IPS-18a (cell line): ENCODE data around the gene UBE2QL1.

Experiments
- H3K27ac ChIP-seq: one replicate; pipeline ENCODE4 v1.5.1; 2013; ENCODE audit warnings: low read length
- H3K27me3 ChIP-seq: one replicate; pipeline ENCODE4 v1.6.1; 2013; ENCODE audit warnings: mild to moderate bottlenecking, low read length; ENCODE audit not compliant: control insufficient read depth, insufficient read depth
- H3K36me3 ChIP-seq: one replicate; pipeline ENCODE4 v1.6.1; 2013; ENCODE audit warnings: low read depth, low read length; ENCODE audit not compliant: control insufficient read depth
- H3K4me1 ChIP-seq: one replicate; pipeline ENCODE4 v1.6.1; 2013; ENCODE audit warnings: low read depth, low read length; ENCODE audit not compliant: control insufficient read depth
- H3K4me3 ChIP-seq: one replicate; pipeline ENCODE4 v1.5.1; 2013; ENCODE audit warnings: low read length
- H3K9ac ChIP-seq: one replicate; pipeline ENCODE4 v1.6.1; 2013; ENCODE audit warnings: mild to moderate bottlenecking, low read length, moderate library complexity
- H3K9me3 ChIP-seq: one replicate; pipeline ENCODE4 v1.6.1; 2013; ENCODE audit warnings: low read depth, low read length; ENCODE audit not compliant: control insufficient read depth

The UBE2QL1 gene

DNA sequence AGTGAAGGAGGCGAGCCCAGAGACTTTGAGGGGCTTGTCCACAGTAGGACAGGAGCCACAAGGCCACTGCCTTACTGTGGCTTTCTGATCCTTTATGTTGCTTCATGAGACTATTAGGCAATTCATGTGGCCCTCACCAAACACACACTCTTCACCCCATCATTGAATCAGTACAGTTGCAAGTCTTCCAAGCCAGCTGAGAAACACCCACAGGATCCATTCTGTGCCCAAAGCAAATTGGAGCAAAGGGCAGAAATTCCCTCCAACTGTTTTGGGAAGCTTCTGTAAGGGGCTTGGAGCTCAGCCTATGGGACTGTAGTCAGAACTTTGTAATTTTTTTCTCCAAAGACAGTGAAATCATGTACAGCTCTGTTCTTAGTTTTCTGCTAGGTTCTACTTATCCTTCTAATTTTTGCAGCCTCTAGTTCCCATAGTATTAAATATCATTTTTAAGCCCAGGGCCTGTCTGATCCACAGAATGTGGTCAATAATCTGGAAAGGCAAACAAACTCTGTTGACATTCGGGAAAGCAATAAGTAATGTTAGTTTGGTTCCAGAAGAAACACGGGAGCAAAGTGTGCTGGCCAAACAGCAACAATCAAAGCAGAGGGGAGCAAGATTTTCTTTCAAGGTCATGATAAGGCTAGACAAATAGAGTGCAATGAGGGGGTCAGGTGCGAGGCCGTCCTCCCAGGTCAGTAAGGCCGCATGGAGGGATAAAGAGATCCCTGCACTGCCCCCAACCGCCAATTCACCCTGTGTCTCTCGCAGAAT lies 47.0 kb downstream of the UBE2QL1 start:
- Histone ChIP-seq H3K4me3 (no peak overlapping the region), H3K9ac (no peak overlapping the region), H3K27ac (no peak overlapping the region), H3K4me1 (peaks cover 14% of the 10 kb centered on the region), H3K9me3 (no peaks in the 10 kb centered on the region), H3K27me3 (peaks cover 35% of the 10 kb centered on the region), H3K36me3 (no peaks in the 10 kb centered on the region)

DNA sequence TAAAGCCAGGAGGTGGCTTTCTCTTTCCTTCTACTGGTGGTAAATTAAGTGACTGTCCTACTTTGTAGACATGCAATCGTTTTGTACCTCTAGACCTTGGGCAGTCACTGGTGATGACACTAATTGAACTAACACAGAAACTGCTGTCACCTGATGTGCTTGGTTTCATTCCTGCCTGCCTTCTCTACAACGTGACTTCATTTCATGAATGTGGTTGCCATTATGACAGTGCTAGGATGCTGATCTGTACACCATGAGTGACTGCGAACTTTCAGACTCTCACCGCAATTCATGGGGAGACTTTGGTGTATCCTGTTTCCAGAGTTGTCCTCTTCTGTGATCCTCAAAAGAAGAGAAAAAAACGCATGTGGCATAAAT lies 47.5 kb downstream of the UBE2QL1 start:
- Histone ChIP-seq H3K9ac (no peak overlapping the region), H3K27me3 (peaks cover 29% of the 10 kb centered on the region), H3K4me3 (no peak overlapping the region), H3K4me1 (peaks cover 10% of the 10 kb centered on the region), H3K27ac (no peak overlapping the region), H3K9me3 (no peaks in the 10 kb centered on the region), H3K36me3 (no peaks in the 10 kb centered on the region)

DNA sequence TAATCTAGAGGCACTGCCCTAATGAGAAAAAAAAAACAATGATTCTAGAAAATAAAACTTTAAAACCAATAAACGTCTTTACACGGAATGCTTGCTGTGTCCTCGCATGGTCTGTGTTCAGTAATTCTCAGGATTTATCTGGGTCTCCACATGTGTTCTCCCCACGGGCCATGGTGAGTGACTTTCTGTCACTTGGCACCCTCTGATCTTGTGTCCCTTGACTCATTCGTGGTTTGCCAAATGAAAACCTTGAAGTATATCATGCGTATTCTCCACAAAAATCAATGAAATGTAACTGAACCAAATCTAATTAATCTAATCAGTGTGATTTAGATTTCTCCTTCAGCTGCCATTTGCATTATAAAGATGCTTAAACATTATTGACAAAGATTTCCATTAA lies 48.0 kb downstream of the UBE2QL1 start:
- no peak overlapping the region for H3K27ac ChIP-seq
- H3K27me3 ChIP-seq = peaks cover 25% of the 10 kb centered on the region
- no peak overlapping the region for H3K9ac ChIP-seq
- H3K4me1 ChIP-seq = peaks cover 5% of the 10 kb centered on the region
- H3K9me3 ChIP-seq = no peaks in the 10 kb centered on the region
- no peak overlapping the region for H3K4me3 ChIP-seq
- no peaks in the 10 kb centered on the region for H3K36me3 ChIP-seq

DNA sequence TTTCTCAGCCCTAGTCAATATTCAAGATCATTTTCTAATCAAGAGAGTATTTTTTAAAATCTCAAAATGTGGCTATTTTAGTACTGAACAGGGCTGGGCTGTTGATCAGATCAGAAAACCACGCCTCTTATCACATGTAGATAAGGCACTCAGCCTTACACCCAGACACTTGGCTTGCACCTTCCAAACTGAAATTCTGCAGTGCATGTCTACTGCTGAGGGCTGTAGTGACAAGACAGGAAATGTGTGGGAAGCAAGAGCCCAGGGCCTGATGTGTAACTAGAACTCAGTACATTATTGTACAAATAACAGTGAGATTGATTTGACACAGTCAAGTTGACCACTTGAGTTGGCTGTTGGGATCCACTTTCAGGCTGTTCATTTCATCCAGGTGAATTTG lies 48.6 kb downstream of the UBE2QL1 start:
- Histone ChIP-seq H3K4me1 (no peaks in the 10 kb centered on the region), H3K27me3 (peaks cover 18% of the 10 kb centered on the region), H3K9me3 (no peaks in the 10 kb centered on the region), H3K27ac (no peak overlapping the region), H3K9ac (no peak overlapping the region), H3K4me3 (no peak overlapping the region), H3K36me3 (no peaks in the 10 kb centered on the region)

DNA sequence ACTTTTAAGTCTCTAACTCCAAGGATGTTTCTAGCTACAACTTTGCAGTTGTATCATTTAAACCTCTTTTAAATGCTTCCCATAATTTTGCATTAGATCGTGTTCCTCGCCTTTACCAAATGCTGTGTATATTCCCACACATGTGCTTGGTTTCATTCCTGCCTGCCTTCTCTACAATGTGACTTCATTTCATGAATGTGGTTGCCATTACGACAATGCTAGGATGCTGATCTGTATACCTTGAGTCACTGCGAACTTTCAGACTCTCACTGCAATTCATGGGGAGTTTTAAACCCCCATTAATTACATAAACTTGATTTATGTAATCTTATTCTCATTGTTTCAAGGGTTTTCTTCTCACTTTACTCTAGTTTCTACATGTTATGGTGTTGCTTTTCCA lies 50.3 kb downstream of the UBE2QL1 start:
- peaks cover 1% of the 10 kb centered on the region for H3K27me3 ChIP-seq
- H3K36me3 ChIP-seq = no peaks in the 10 kb centered on the region
- H3K4me1 ChIP-seq = no peaks in the 10 kb centered on the region
- no peak overlapping the region for H3K4me3 ChIP-seq
- no peaks in the 10 kb centered on the region for H3K9me3 ChIP-seq
- no peak overlapping the region for H3K9ac ChIP-seq
- H3K27ac ChIP-seq = no peak overlapping the region

DNA sequence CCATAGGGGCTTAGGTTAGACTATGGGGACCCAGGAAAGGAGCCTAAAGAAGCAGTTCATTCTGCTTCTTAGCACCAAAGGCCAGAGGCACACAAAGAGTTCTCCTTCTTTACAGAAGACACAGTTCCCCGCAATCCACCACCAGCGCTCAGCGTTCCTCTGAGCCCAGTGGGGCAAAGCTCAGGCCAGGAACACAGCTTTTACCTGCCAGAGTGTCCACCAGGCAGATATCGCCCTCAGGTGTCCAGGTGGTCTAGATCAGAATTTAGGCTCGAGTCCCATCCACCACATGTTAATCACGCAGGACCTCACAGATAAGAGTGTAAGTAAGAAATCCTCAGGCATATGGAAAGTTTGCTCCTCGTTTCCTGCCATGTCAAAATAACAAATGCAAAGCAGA lies 53.0 kb downstream of the UBE2QL1 start:
- H3K27ac ChIP-seq = no peak overlapping the region
- H3K4me3 ChIP-seq = no peak overlapping the region
- no peaks in the 10 kb centered on the region for H3K4me1 ChIP-seq
- H3K36me3 ChIP-seq = no peaks in the 10 kb centered on the region
- no peaks in the 10 kb centered on the region for H3K9me3 ChIP-seq
- no peak overlapping the region for H3K9ac ChIP-seq
- H3K27me3 ChIP-seq = no peaks in the 10 kb centered on the region

DNA sequence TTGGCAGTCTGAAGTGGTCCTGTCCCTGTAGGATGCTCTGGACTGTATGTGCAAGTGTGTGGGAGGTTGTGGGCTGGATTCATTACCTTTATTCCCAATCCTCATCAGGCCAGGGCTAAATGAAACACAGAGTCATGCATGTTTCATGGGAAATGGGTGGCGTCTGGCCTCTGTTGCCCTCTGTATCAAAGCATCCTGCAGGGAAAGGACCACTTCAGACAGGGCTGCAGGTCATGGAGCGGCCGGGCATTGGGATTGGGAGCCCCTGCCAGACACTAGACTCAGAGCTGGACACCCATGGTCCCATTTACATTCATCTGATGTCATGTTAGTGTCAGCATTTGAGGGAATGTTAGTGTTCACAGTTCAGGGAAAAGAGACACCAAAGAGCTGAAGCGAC lies 53.8 kb downstream of the UBE2QL1 start:
- H3K9me3 ChIP-seq = no peaks in the 10 kb centered on the region
- no peaks in the 10 kb centered on the region for H3K4me1 ChIP-seq
- H3K36me3 ChIP-seq = no peaks in the 10 kb centered on the region
- H3K4me3 ChIP-seq = no peak overlapping the region
- H3K9ac ChIP-seq = no peak overlapping the region
- no peak overlapping the region for H3K27ac ChIP-seq
- no peaks in the 10 kb centered on the region for H3K27me3 ChIP-seq

DNA sequence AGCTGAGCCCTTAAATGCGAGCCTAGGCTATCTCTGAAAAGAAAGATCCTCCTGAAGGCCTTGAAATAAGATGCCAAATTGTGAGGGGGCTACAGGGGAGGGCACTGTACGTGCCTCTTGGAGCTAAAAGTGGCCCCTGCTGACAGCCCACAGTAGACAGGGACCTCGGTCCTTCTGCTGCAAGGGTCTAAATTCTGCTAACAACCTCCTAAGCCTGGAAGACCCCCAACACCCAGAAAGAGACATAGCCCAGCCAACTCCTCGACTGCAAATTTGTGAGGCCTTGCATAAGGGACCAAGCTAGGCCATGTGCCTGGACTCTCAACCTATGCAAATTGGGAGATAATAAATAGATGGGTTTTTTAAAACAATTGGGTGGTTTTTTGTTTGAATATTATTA lies 54.7 kb downstream of the UBE2QL1 start:
- no peaks in the 10 kb centered on the region for H3K4me1 ChIP-seq
- no peaks in the 10 kb centered on the region for H3K36me3 ChIP-seq
- H3K4me3 ChIP-seq = no peak overlapping the region
- H3K27me3 ChIP-seq = no peaks in the 10 kb centered on the region
- no peak overlapping the region for H3K27ac ChIP-seq
- H3K9ac ChIP-seq = no peak overlapping the region
- H3K9me3 ChIP-seq = no peaks in the 10 kb centered on the region

DNA sequence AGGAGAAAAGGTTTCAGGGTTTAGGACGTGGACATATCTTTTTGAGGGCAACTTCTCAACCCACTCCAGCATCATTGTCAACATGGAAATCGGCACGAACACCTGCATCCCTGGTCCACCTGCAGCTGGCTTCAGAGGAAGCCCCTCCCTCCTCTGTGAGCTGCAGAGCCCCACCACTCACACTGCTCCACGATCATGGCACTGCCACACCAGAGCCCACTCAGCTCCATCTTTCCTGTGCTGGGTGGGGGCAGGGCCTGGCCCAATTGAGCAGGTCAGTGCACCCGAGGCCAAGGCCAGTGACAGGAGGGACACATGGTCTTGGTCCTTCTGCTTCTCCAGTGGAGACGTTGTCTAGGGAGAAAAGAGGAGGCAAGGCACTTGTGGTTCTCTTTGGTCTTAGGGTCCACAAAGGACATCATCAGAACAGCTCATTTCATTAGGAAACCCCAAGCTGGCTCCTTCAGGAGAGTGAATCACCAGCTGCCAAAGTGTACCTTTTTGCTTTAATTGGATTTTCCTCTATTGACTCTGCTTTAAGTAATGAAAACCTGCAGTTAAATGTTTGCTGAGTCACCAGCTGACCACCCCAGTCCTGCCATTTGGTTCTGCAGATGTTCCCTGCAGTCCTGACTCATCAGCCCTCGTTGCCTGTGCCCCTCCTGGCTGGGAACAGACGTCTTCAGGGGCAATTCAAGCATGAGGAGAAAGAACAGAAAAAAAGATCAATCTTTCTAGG lies 56.2 kb downstream of the UBE2QL1 start:
- H3K27me3 ChIP-seq = no peaks in the 10 kb centered on the region

DNA sequence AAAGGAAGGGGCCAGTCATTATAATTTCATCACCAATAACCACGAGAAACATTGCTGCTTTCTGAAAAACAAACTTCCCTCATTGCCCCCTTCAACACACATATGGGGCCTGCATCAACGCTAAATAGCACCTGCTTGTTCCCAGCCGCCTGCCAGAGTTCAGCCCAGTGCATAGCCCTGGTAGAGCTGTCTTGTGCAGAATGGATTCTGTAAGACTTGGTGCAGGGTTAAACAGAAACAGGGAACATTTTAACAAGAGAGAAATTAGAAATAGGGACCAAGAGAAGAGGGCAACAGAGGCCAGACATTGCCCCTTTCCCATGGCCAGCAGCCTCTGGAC lies 56.7 kb downstream of the UBE2QL1 start:
- H3K9ac ChIP-seq = no peak overlapping the region
- H3K4me3 ChIP-seq = no peak overlapping the region
- H3K27me3 ChIP-seq = no peaks in the 10 kb centered on the region
- no peaks in the 10 kb centered on the region for H3K9me3 ChIP-seq
- no peak overlapping the region for H3K27ac ChIP-seq
- no peaks in the 10 kb centered on the region for H3K4me1 ChIP-seq
- H3K36me3 ChIP-seq = no peaks in the 10 kb centered on the region

More for the DNA sequence above, 56.2 kb downstream of the UBE2QL1 start:
- Histone ChIP-seq H3K27ac (no peak overlapping the region), H3K9me3 (no peaks in the 10 kb centered on the region), H3K36me3 (no peaks in the 10 kb centered on the region), H3K9ac (no peak overlapping the region), H3K4me3 (no peak overlapping the region), H3K4me1 (no peaks in the 10 kb centered on the region)

DNA sequence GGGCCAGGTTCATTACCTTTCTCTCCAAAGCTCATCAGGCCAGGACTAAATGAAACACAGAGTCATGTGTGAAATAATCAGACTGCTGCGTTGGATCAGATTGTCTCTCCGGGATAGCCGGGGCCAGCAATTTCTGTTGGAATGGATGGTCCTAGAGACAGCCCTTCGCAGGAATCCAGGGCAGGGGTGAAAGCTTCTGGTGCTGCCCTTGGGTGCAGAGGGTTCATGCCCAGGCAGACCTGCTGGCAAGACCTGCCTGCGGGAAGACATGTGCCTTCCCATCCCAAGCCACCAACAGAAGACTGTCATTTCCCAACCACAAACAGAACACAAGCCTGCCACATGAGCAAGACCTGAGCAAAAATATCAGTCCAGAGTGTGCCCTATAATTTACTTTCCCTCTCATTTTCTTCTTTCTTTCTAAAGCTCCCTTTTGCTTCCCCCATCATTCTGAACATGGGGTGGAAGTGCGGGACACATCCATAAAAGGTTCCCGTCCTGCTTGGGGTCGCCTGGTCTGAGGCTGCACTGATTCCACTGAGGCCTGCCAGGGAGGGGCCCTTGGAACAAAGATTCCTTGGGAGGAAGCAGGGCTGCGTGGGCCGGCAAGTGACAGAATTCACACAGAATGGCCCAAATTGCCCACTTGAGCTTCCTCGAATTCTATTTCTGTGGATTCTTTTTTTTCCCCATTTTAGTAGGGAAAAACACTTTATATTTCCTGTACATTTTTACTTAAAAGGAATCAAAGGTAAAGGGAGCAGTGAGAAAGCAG lies 57.3 kb downstream of the UBE2QL1 start:
- no peak overlapping the region for H3K27ac ChIP-seq
- no peaks in the 10 kb centered on the region for H3K27me3 ChIP-seq
- no peaks in the 10 kb centered on the region for H3K4me1 ChIP-seq
- H3K4me3 ChIP-seq = no peak overlapping the region
- H3K9me3 ChIP-seq = no peaks in the 10 kb centered on the region
- no peaks in the 10 kb centered on the region for H3K36me3 ChIP-seq
- no peak overlapping the region for H3K9ac ChIP-seq
